GM18867 (cell line): Measurements from ENCODE around the gene CEMP1.

Source experiments
- ATAC-seq: cut with Tn5 transposase; IDR thresholded peaks from one replicate; pipeline ENCODE4 v1.9.1; 2021; ENCODE audit warnings: mild to moderate bottlenecking, moderate library complexity; ENCODE audit not compliant: unreplicated experiment

Gene CEMP1

GRCh38 chr16:2487517-2487842, 43.7 kb downstream of the CEMP1 start:
- no peak for ATAC-seq

- peak; percentile 58 for ATAC-seq
Observed at GRCh38 chr16:2486645-2487516, 44.3 kb downstream of the CEMP1 start.

GRCh38 chr16:2485811-2486507, 45.2 kb downstream of the CEMP1 start:
- no peak for ATAC-seq

DNA sequence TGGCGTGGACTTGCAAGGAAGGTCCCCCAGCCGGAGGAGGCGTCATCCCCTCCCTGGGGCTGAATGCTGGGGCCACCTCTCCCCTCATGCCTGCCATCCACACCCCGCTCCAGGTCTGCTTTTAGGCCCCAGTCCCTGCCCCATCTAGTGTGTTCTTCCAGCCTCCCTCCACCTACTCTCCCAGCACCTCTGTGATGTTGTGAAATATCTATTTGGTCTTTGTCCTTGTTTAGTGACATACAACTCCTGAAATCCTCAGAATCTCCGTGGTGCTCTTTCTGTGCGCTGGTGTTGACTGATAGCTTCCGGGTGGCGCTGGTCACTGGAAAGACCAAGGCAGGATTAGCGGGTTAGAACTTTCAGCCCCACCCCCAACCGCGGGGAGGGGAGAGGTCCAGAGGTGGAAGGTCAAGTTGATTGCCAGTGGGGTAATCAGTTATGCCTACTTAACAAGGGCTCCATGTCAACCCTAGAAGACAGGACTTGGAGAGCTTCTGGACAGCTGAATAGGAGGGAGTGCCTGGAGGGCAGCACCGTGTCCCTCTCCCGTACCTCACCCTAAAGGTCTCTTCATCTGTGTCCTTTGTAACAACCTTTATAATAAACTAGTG, 46.2 kb downstream of the CEMP1 start:
- ATAC-seq = no peak

DNA sequence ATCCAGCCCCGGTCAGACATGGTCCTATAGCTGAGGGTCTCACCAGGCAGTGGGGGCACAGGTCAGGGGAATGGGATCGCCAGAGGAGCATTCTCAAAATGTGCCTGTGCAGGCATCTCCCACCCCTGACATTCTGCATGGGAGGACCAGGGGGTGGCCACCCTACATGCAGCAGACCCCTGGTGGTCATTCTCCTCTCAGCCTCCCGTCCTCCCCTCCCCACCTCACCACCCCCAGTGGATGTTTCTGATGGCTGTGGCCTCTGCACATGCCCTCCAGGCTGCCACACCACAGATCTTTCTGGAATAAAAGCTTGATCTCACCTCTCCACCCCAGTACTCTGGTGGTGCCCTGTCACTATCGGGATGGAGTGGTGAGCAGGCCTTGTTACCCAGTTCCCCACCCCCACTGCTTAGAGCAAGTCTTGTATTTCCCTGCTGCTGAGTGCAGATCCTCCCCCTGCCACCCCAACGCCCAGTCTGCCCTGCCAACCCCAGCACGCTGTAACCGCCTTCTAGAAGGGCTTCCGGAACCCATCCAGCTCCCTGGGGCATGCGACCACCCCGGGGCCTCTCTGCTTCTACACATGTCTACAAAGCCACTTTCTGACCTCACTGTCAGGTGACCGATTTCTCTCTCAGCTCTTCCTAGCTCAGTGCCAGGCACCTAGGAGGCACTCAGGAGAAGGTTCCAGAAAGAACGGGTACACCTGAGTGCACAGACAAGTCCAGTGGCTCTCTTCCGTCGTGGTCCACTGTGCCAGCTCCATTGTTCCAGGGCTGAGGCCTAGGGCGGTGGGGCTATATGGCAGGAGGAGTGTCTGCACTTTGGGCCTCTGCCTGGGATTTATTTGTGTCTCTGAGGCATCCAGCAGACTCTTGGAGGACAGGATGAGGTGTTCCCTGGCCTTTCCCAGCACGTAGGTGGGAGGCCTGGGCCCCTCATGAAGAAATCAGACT, 47.0 kb downstream of the CEMP1 start:
- ATAC-seq = no peak

DNA sequence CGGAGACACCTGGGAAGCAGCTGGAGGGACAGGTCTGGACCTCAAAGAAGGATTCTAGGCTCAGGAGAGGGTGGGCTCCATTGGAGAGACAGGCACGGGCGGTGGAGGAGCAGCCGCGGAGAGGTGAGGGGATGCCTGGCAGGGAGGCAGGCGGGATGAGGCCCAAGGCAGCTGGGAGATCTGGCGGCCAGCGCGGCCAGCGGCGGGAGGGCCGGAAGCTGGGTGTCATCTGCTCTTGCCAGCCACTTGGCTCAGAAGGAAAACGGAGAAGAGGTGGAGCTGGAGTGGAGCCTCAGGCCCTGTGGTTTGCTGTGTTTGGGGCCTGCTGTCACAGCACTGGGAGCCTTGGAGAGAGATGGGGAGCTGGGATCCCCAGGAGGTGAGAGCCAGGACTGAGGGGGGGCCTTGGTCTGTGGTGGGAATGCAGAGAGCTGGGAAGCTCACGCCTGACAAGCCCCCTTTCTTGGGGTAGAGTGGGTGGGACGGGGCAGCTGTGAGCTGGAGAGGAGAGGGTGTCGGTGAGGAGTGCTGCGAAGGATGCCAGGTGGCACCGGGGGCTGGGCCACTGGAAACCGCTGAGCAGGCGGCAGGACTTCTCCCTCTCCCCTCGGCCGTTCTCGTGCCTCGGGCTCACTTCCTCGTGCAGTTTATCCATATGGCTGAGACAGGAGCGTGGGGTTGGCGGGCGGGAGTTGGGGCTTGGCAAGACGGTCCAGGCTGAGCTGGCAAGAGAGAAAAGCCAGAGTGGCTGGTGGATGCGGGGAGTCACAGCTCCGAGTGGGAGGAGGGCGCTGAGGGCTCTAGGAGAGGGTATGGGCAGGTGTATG, 48.3 kb downstream of the CEMP1 start:
- ATAC-seq = no peak

GRCh38 chr16:2482249-2482648, 49.0 kb downstream of the CEMP1 start:
- ATAC-seq = no peak

DNA sequence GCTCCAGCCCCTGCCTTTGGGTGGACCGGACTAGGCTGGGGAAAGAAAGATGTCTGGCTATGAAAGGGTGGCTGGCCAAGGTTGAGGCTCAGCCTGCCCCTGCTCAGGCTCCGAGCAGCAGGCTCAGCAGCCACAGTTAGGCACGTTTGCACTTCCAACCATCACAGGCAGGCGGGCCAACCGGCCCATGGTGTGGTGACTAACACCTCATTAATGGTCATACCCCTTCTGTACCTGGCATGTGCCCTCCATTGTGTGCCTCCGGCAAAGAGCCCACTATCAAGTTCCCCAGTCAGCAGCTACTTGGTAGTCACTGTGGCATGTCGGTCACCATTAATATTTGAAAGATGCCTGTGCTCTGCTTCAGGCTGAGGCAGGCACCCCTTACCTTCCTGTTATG, 49.5 kb downstream of the CEMP1 start:
- no peak for ATAC-seq

- ATAC-seq = no peak
Observed at GRCh38 chr16:2480948-2481347, 50.3 kb downstream of the CEMP1 start.
